ENCODE measurements around the gene DHH. TPM values are rescaled to one million over a fixed set of nuclear protein-coding genes. Genes with fewer than 3 reads are reported as not detected.

The DHH gene
- total RNA-seq, 1 experiment from 2014 or later = not detected

- TF ChIP-seq CTCF (IDR thresholded peaks at IDR 0.05; ENCODE audit: unreplicated experiment) = no peak
- Mint-ChIP-seq H3K36me3 (ENCODE audit: insufficient read depth, unreplicated experiment) (peaks cover 43% of the 10 kb centered on the region), H3K27ac (ENCODE audit: unreplicated experiment) (no peak overlapping the region), H3K27me3 (ENCODE audit: unreplicated experiment) (no peaks in the 10 kb centered on the region), H3K4me1 (ENCODE audit: low read depth, unreplicated experiment) (no peaks in the 10 kb centered on the region), H3K9me3 (ENCODE audit: low read depth, unreplicated experiment) (no peaks in the 10 kb centered on the region), H3K4me3 (ENCODE audit: low read depth, unreplicated experiment) (no peak overlapping the region)
- DNase-seq = no peak
- CTCF ChIA-PET = no interaction called here
- no TSS peak for BruUV-seq (replicated peaks)
- intact Hi-C loops (cut with micrococcal nuclease; ENCODE audit: unreplicated experiment) = no loop called here
Observed at GRCh38 chr12:49049566-49050224, 44.9 kb downstream of the DHH start.

- no peak for DNase-seq
- intact Hi-C loops (cut with micrococcal nuclease; ENCODE audit: unreplicated experiment) = no loop called here
- H3K9me3 Mint-ChIP-seq (ENCODE audit: low read depth, unreplicated experiment) = no peaks in the 10 kb centered on the region
- no peak overlapping the region for H3K4me3 Mint-ChIP-seq (ENCODE audit: low read depth, unreplicated experiment)
- BruUV-seq (replicated peaks) = no TSS peak
- peaks cover 51% of the 10 kb centered on the region for H3K36me3 Mint-ChIP-seq (ENCODE audit: insufficient read depth, unreplicated experiment)
- no peaks in the 10 kb centered on the region for H3K4me1 Mint-ChIP-seq (ENCODE audit: low read depth, unreplicated experiment)
- TF ChIP-seq CTCF (IDR thresholded peaks at IDR 0.05; ENCODE audit: unreplicated experiment) = no peak
- no peak overlapping the region for H3K27ac Mint-ChIP-seq (ENCODE audit: unreplicated experiment)
- H3K27me3 Mint-ChIP-seq (ENCODE audit: unreplicated experiment) = no peaks in the 10 kb centered on the region
- CTCF ChIA-PET = no interaction called here
Observed at GRCh38 chr12:49048953-49049352, 45.6 kb downstream of the DHH start.

GRCh38 chr12:49046129-49046895 lies 48.3 kb downstream of the DHH start:
- Mint-ChIP-seq H3K4me3 (ENCODE audit: low read depth, unreplicated experiment) (no peak overlapping the region), H3K27me3 (ENCODE audit: unreplicated experiment) (no peaks in the 10 kb centered on the region), H3K9me3 (ENCODE audit: low read depth, unreplicated experiment) (no peaks in the 10 kb centered on the region), H3K27ac (ENCODE audit: unreplicated experiment) (no peak overlapping the region), H3K4me1 (ENCODE audit: low read depth, unreplicated experiment) (no peaks in the 10 kb centered on the region), H3K36me3 (ENCODE audit: insufficient read depth, unreplicated experiment) (peaks cover 49% of the 10 kb centered on the region)
- intact Hi-C loops (cut with micrococcal nuclease; ENCODE audit: unreplicated experiment) = no loop called here
- DNase-seq = no peak
- TF ChIP-seq CTCF (IDR thresholded peaks at IDR 0.05; ENCODE audit: unreplicated experiment) = no peak
- CTCF ChIA-PET = interaction anchor here (0.7 kb wide), 1 partner anchor 9 kb away, joined by 3 read pairs; no protein-coding TSS in a partner anchor
- no TSS peak for BruUV-seq (replicated peaks)

GRCh38 chr12:49044660-49045059 lies 49.9 kb downstream of the DHH start:
- no peak overlapping the region for H3K27ac Mint-ChIP-seq (ENCODE audit: unreplicated experiment)
- peaks cover 47% of the 10 kb centered on the region for H3K36me3 Mint-ChIP-seq (ENCODE audit: insufficient read depth, unreplicated experiment)
- H3K4me1 Mint-ChIP-seq (ENCODE audit: low read depth, unreplicated experiment) = no peaks in the 10 kb centered on the region
- CTCF ChIA-PET = no interaction called here
- TF ChIP-seq CTCF (IDR thresholded peaks at IDR 0.05; ENCODE audit: unreplicated experiment) = no peak
- BruUV-seq (replicated peaks) = no TSS peak
- no peaks in the 10 kb centered on the region for H3K27me3 Mint-ChIP-seq (ENCODE audit: unreplicated experiment)
- intact Hi-C loops (cut with micrococcal nuclease; ENCODE audit: unreplicated experiment) = no loop called here
- no peak for DNase-seq
- no peak overlapping the region for H3K4me3 Mint-ChIP-seq (ENCODE audit: low read depth, unreplicated experiment)
- no peaks in the 10 kb centered on the region for H3K9me3 Mint-ChIP-seq (ENCODE audit: low read depth, unreplicated experiment)

Measured in Calu3 (cell line).